GM12878 (cell line): ENCODE measurements around the gene VTCN1. TPM values are rescaled to one million over a fixed set of nuclear protein-coding genes. Genes with fewer than 3 reads are reported as not detected.

ENCODE experiments used
- ATAC-seq: fragments of 200-7000 bp; cut with Tn5 transposase; 3 replicates; pipeline ENCODE4 v1.9.1; 2020; ENCODE audit warnings: mild to moderate bottlenecking, moderate library complexity
- BruUV-seq: library from RNA; stranded (reverse); fragments of 400-500 nt; replicated peaks from 2 replicates; lab custom pipeline; 2021; lab: Mats Ljungman, UMichigan
- CTCF ChIA-PET: fragments of 300-600 bp; sonication (Branson Sonifier 250); formaldehyde crosslinking; extraction: SDS; loops from one replicate; lab custom pipeline; 2021; ENCODE audit warnings: inconsistent platforms; lab: Yijun Ruan, JAX
- POLR2A ChIA-PET: fragments of 350-600 bp; formaldehyde crosslinking; extraction: SDS; loops from one replicate; lab custom pipeline; 2021; ENCODE audit warnings: inconsistent platforms; lab: Charles Lee
- RAD21 ChIA-PET: fragments of 300-600 bp; sonication (Branson Sonifier 250); formaldehyde crosslinking; loops from one replicate; lab custom pipeline; 2023; ENCODE audit warnings: antibody characterized with exemption; ENCODE audit not compliant: unreplicated experiment; lab: Charles Lee
- SMC1A ChIA-PET: fragments of 300-600 bp; sonication (Branson Sonifier 250); formaldehyde crosslinking; loops from one replicate; lab custom pipeline; 2023; ENCODE audit not compliant: unreplicated experiment, uncharacterized antibody; lab: Charles Lee
- DNase-seq: peaks from one replicate; pipeline ENCODE4 v3.0.0-alpha.2; 2011; ENCODE audit warnings: low read depth, low spot score
- FAIRE-seq: peaks from 3 replicates; lab custom pipeline; 2011; peaks lifted over from hg19 to GRCh38; lab: Jason Lieb, UNC
- H2AFZ ChIP-seq: 2 replicates; pipeline ENCODE4 v1.6.0; 2011; ENCODE audit warnings: low read depth, low read length, control low read depth; ENCODE audit not compliant: control insufficient read depth
- H3K27ac ChIP-seq: 2 replicates; pipeline ENCODE4 v1.5.1; 2011; ENCODE audit warnings: control low read depth; ENCODE audit not compliant: control insufficient read depth, insufficient read depth
- H3K27me3 ChIP-seq, 2 experiments: replicated peaks in 1 of 2; 2 replicates each; pipeline versions ENCODE4 v1.6.0 to v1.6.1; 2011; ENCODE audit warnings: low read length in 1 of 2; ENCODE audit not compliant: control insufficient read depth in 2 of 2, insufficient read depth in 2 of 2
- H3K36me3 ChIP-seq, 2 experiments: 2 replicates each; pipeline ENCODE4 v1.5.1; 2011; ENCODE audit warnings: low read length in 1 of 2; ENCODE audit not compliant: control insufficient read depth in 2 of 2, insufficient read depth in 2 of 2
- H3K4me1 ChIP-seq: 2 replicates; pipeline ENCODE4 v1.6.1; 2011; ENCODE audit warnings: mild to moderate bottlenecking, low read length, moderate library complexity, mixed read lengths; ENCODE audit not compliant: control insufficient read depth, insufficient read depth
- H3K4me2 ChIP-seq: 2 replicates; pipeline ENCODE4 v1.6.0; 2011; ENCODE audit warnings: control low read depth; ENCODE audit not compliant: control insufficient read depth, insufficient read depth
- H3K4me3 ChIP-seq: fragments of 200-600 bp; sonication (generic); 2 replicates; pipeline ENCODE4 v1.5.1; 2016
- H3K79me2 ChIP-seq: 2 replicates; pipeline ENCODE4 v1.6.0; 2011; ENCODE audit warnings: low read length; ENCODE audit not compliant: control insufficient read depth, insufficient read depth
- H3K9ac ChIP-seq: 2 replicates; pipeline ENCODE4 v1.8.0; 2011; ENCODE audit warnings: low read length, control low read depth, mixed read lengths; ENCODE audit not compliant: control insufficient read depth, insufficient read depth
- H3K9me3 ChIP-seq: replicated peaks from 3 replicates; pipeline ENCODE4 v1.5.1; 2011; ENCODE audit warnings: mild to moderate bottlenecking, low read length; ENCODE audit not compliant: control insufficient read depth, insufficient read depth
- H4K20me1 ChIP-seq: 2 replicates; pipeline ENCODE4 v1.6.0; 2011; ENCODE audit not compliant: control insufficient read depth, insufficient read depth
- CBFB ChIP-seq: IDR thresholded peaks from 2 replicates; pipeline ENCODE4 v1.6.1; 2016; ENCODE audit warnings: antibody characterized with exemption, low read depth
- CUX1 ChIP-seq: IDR thresholded peaks from 2 replicates; pipeline ENCODE4 v1.6.1; 2012; ENCODE audit warnings: improper control_type of control experiment, low read depth, low read length; ENCODE audit not compliant: insufficient replicate concordance
- FOS ChIP-seq: IDR thresholded peaks from 3 replicates; pipeline ENCODE4 v1.6.1; 2011; ENCODE audit warnings: borderline replicate concordance; ENCODE audit not compliant: insufficient read length; ENCODE audit errors: extremely low read depth
- GABPA ChIP-seq: IDR thresholded peaks from 2 replicates; pipeline ENCODE4 v1.6.1; 2014; ENCODE audit warnings: antibody characterized with exemption, low read depth, mild to moderate bottlenecking, inconsistent platforms
- JUND ChIP-seq: IDR thresholded peaks from 2 replicates; pipeline ENCODE4 v1.6.1; 2012; ENCODE audit warnings: low read depth, mild to moderate bottlenecking, low read length, improper control_type of control experiment, moderate library complexity
- KDM1A ChIP-seq: fragments of 200-600 bp; sonication (generic); IDR thresholded peaks from 2 replicates; pipeline ENCODE4 v1.6.1; 2016; ENCODE audit warnings: borderline replicate concordance
- MEF2A ChIP-seq: IDR thresholded peaks from 2 replicates; pipeline ENCODE4 v1.6.1; 2011; ENCODE audit warnings: low read depth, mild to moderate bottlenecking, low read length, moderate library complexity; ENCODE audit not compliant: insufficient read depth
- NFIC ChIP-seq: IDR thresholded peaks from 2 replicates; pipeline ENCODE4 v1.6.1; 2012; ENCODE audit warnings: low read depth, mild to moderate bottlenecking, inconsistent platforms, low read length, moderate library complexity
- NR2C2 ChIP-seq: IDR thresholded peaks from 2 replicates; pipeline ENCODE4 v1.6.1; 2011; ENCODE audit warnings: borderline replicate concordance, low read depth; ENCODE audit not compliant: control insufficient read depth, insufficient read length
- POLR2A ChIP-seq: IDR thresholded peaks from 2 replicates; pipeline ENCODE4 v1.6.1; 2011; ENCODE audit warnings: low read depth, mild to moderate bottlenecking, low read length
- SMC3 ChIP-seq: IDR thresholded peaks from 2 replicates; pipeline ENCODE4 v1.6.1; 2011; ENCODE audit warnings: low read length, improper control_type of control experiment, borderline replicate concordance
- TCF3 ChIP-seq: IDR thresholded peaks from 2 replicates; pipeline ENCODE4 v1.6.1; 2012; ENCODE audit warnings: low read depth, mild to moderate bottlenecking, low read length, borderline replicate concordance; ENCODE audit not compliant: insufficient read depth
- YY1 ChIP-seq: IDR thresholded peaks from 2 replicates; pipeline ENCODE4 v1.6.1; 2011; ENCODE audit warnings: low read depth, mild to moderate bottlenecking, low read length
- ZNF24 ChIP-seq: fragments of 450-650 bp; IDR thresholded peaks from 2 replicates; pipeline ENCODE4 v1.6.1; 2017; ENCODE audit warnings: antibody characterized with exemption, mild to moderate bottlenecking
- WGBS: methylation state at CpG from one replicate; pipeline ENCODE4 v1.1.6; 2016; ENCODE audit warnings: low lambda C conversion rate; ENCODE audit not compliant: insufficient replicate concordance, insufficient coverage; ENCODE audit errors: missing lambda C conversion rate; 5-methylcytosine and 5-hydroxymethylcytosine counted together
- in situ Hi-C: fragments of 300-500 bp; cut with MboI; formaldehyde crosslinking; loops from 9 replicates; pipeline ENCODE4 v1.14.3; 2018; ENCODE audit warnings: mixed read lengths
- intact Hi-C: fragments of 100-400 bp; cut with micrococcal nuclease; formaldehyde crosslinking; loops from one replicate; pipeline ENCODE4 v1.14.2; 2022; ENCODE audit not compliant: unreplicated experiment
- polyA plus RNA-seq, 11 experiments: library from polyadenylated mRNA; depleted of rRNA in 4 of 11; unstranded in 6 of 11; stranded (reverse) in 5 of 11; fragments of >200 nt; fragmentation: Nextera tagmentation in 4 of 11; fragmentation: Illumina TruSeq in 1 of 11; extraction: Ambion mirVana in 4 of 11; extraction: Trizol in 1 of 11; gene quantifications; 1 replicate in 1 of 11; 2 replicates in 10 of 11; pipeline versions ENCODE4 v1.2.1 to v1.2.3, GENCODE V29; 2011 to 2016; ENCODE audit warnings: inconsistent platforms in 2 of 11, missing spikeins in 2 of 11, low read depth in 1 of 11
- total RNA-seq, 4 experiments: library from RNA; depleted of rRNA in 3 of 4; stranded (reverse); fragments of >200 nt in 3 of 4; fragmentation: Illumina TruSeq in 1 of 4; extraction: Trizol in 1 of 4; gene quantifications; 2 replicates each; pipeline versions ENCODE4 v1.2.1 to v1.2.3, GENCODE V29; 2013 to 2021
- TF ChIP-seq, protein P1 (sequence below): IDR thresholded peaks from 2 replicates; pipeline ENCODE4 v1.6.1; 2012; ENCODE audit warnings: low read depth, low read length, improper control_type of control experiment

Gene VTCN1
- total and polyA plus RNA-seq, 10 of the 15 experiments (the other 5 are each of a cell fraction or from before 2014, with no cell fraction given): not detected

GRCh38 chr1:117241512-117241911 is 30.8 kb upstream of the VTCN1 start:
- ChIA-PET POLR2A (no interaction called here), SMC1A (no interaction called here), CTCF (no interaction called here), RAD21 (no interaction called here)
- FAIRE-seq: no peak
- in situ Hi-C loops (no loop called here), intact Hi-C loops (no loop called here)
- no peaks in the 10 kb centered on the region for H4K20me1 ChIP-seq
- 29% methylated on average over 3 of the region's 3 CpGs for WGBS
- no peaks in the 10 kb centered on the region for H3K79me2 ChIP-seq
- TF ChIP-seq YY1: no peak
- no peak for TF ChIP-seq JUND
- no peak for TF ChIP-seq CBFB
- no peak for TF ChIP-seq NFIC
- TF ChIP-seq, protein P1, sequence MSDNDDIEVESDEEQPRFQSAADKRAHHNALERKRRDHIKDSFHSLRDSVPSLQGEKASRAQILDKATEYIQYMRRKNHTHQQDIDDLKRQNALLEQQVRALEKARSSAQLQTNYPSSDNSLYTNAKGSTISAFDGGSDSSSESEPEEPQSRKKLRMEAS: no peak
- TF ChIP-seq SMC3: no peak
- no peak overlapping the region for H3K4me3 ChIP-seq
- H3K4me2 ChIP-seq: no peak overlapping the region
- no peaks in the 10 kb centered on the region; a peak in 1 of 4 replicates for H3K27me3 ChIP-seq
- no peak overlapping the region for H3K9ac ChIP-seq
- H2AFZ ChIP-seq: no peak overlapping the region
- no peak overlapping the region for H3K27ac ChIP-seq
- H3K9me3 ChIP-seq: no peaks in the 10 kb centered on the region
- DNase-seq: no peak
- H3K36me3 ChIP-seq: no peaks in the 10 kb centered on the region; a peak in 1 of 4 replicates
- no peaks in the 10 kb centered on the region for H3K4me1 ChIP-seq
- ATAC-seq: no peak
- BruUV-seq: no TSS peak

- in situ Hi-C loops: no loop called here
- TF ChIP-seq NR2C2 (no peak), CUX1 (no peak), KDM1A (no peak), GABPA (no peak), MEF2A (no peak), POLR2A (no peak), ZNF24 (no peak), TCF3 (no peak), FOS (no peak)
These were observed 29.8 kb upstream of the VTCN1 start for GRCh38 chr1:117240547-117240946.

More at GRCh38 chr1:117240547-117240946, 29.8 kb upstream of the VTCN1 start:
- Histone ChIP-seq H3K9ac (no peak overlapping the region), H3K27ac (no peak overlapping the region), H3K27me3 (no peaks in the 10 kb centered on the region; a peak in 1 of 4 replicates), H3K79me2 (no peaks in the 10 kb centered on the region), H3K36me3 (no peaks in the 10 kb centered on the region; a peak in 1 of 4 replicates), H3K4me3 (no peak overlapping the region), H2AFZ (no peak overlapping the region), H3K4me1 (no peaks in the 10 kb centered on the region), H4K20me1 (no peaks in the 10 kb centered on the region), H3K9me3 (no peaks in the 10 kb centered on the region), H3K4me2 (no peak overlapping the region)
- ChIA-PET RAD21 (no interaction called here), SMC1A (no interaction called here), CTCF (no interaction called here), POLR2A (no interaction called here)
- no TSS peak for BruUV-seq
- intact Hi-C loops: no loop called here
- no peak for DNase-seq
- WGBS: 52% methylated on average over 4 of the region's 4 CpGs
- FAIRE-seq: no peak
- ATAC-seq: no peak
